GM18526 (cell line): ENCODE data around the gene JAK1.

Experiments used
- POLR2A ChIP-seq: IDR thresholded peaks from 3 replicates; pipeline ENCODE4 v1.6.1; 2011; ENCODE audit not compliant: insufficient read length; ENCODE audit errors: extremely low read depth

JAK1 gene

DNA sequence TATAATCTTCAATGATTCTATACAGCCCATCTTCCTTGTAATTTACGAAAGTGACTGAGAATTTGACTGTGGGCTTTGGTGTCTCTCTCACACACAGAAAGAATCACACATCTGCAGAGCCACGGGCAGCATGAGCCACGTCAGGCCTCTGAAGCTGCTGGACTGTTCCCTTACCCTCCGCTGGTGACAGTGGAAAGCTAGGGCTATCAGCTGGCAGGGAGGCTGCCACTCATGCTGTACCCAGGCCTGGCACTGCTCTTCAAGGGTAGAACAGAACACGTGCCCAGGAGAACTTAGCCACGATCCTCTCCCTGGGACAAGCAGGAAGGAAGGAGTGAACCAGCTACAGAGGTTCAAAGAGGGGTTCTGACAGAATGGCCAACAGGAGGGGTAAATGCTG is 90.7 kb downstream of the JAK1 start:
- TF ChIP-seq POLR2A, result no peak

DNA sequence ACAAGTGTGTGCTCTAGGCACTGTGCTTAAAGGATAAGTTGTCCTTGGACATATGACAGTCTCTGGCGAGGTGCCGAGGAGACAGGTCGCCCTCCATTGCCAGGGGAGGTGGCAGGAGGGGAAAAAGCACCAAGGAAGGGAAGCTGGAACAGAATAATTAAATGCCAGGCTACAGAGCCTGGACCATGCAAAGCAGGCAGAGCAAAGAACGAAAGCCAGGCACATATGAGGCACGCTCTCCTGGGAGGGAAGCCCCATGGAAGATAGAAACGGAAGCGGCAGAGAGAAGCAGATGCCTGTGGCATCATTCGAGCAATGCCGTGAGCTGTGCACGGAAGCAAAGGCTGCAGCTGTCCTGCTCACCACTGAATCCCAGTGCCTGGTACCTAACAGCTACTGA is 91.2 kb downstream of the JAK1 start:
- no peak for TF ChIP-seq POLR2A

DNA sequence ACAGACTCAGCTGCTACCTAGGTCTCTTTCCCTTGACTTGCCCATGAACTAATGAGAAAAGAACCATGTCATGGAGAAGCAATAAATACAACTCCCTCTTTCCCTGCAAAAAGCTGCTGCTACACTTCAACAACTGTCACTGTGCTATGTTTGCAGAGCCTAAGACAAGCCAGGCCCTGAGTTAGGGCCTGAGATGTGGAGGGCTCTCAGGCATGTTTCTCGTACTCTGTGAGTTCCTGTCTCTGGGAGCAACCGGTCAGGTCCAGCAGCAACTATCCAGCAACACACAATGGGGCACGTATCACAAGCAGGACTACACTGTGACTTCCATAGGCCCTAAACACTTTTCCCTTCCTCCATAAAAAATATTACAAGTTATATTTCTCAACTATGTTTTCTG is 91.7 kb downstream of the JAK1 start:
- TF ChIP-seq POLR2A, result no peak

DNA sequence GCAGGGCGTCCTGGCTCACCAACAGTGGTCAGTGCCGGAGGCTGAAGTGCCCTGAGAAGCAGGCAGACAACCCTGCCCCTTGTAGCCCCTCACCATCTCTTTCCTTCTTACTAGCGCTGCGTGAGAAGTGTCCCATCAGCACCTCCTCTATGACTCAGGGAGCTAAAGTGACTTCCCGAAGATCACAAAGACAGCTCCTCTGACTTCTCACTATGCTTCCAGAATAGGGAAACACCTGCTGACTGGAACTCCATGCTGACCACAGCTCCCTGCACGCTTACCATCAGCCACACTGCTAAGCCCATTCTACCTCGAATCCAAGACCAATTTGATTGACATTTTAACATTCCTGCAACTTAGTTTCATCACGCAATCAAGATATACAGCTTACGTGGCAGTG is 92.8 kb downstream of the JAK1 start:
- no peak for TF ChIP-seq POLR2A

DNA sequence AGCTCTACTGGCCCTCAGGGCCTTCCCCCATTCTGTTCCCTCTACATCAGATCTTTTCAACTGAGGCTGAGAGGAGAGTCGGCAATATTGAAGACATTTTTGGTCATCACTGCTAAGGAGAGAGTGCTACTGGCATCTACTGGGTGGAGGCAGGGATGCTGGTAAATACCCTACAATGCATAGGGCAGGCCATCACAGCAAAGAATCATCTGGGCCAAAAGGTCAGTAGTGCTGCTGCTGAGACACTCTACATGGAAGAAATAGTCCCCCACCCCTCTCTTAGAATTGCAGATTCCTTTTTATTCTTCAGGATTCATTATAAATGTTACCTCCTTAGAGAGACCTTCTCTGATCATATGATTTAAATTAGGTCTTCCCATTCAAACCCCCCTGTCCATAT is 94.3 kb downstream of the JAK1 start:
- TF ChIP-seq POLR2A, result no peak

DNA sequence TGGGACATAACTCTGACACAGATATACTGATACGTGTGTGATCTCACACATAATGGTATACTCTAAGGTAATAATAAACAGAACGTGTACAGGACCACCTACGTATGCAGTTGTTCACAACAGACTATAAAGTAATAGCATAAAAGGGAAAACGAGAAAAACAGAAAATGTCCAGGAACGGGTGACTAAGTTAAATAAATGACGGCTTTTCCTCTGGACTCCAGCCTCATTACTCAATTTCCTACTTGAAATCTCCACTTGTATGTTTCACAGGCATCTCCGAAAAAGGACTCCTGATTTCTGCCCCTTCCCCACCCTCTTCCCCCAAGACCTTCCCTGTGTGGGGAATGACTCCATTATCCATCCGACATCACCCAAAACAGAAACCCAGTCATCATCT is 95.1 kb downstream of the JAK1 start:
- TF ChIP-seq POLR2A, result no peak

DNA sequence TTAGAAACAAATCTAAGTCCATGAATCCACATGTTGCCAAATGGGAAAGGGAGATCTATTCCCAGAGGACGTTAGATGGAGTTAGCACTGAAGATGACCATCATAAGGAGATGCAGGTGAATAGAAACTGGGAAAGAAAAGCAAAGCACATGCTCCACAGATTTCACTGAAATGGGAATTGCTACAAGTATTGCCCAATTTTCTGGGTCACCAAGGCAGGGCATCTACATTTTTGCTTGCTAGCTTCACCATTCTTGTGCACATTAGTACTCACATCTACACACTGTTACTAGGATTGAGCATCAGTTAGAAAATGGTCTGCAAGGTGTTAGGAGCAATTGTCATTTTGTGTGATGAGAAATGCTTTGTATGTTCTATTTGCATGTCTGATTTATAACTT is 99.1 kb downstream of the JAK1 start:
- TF ChIP-seq POLR2A, result no peak

DNA sequence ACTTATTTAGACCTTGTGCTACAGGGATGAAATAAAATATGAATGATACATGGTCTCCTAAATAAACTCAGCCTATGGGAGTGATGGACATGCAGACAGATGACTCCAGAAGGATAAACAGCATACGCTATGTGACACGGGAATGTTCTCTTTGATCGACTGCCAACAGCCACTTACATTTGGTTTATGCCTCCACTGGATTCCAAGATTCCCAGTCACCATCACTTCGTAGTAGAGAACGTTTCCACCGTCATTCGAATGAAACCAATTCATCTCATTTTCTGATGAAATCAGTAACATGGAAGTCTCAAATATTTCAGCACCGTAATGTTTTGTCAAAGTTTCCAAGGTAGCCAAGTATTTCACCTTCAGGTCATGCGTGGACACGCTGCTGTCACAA is 99.7 kb downstream of the JAK1 start:
- no peak for TF ChIP-seq POLR2A

DNA sequence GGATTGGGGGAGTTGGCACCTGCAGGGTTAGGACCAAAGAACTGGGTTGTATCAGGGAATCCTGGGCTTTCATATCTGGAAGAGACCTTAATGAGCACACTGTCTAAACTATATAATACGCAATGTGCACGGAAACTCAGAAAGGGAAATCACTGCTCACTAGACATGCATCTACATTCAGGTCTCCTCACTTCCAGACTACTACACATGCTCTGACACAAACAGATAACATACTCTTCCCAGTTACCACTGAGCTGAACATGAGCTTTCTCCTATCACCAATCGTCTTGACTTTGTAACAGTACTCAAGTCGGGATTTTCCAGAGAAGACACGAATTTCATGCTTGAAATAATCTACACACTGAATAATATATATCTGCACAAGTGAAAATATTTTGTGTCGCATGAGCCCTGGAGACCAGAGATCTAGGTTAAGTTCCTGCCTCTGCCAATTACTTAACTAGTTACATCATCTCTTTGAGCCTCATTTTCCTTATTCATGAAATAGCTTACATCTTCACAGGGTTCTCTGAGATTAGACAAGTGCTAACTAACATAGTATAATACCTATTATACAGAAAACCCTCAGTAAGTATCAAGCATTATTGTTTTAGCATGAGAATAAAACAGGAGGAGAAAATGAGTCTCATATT is 101.1 kb downstream of the JAK1 start:
- TF ChIP-seq POLR2A, result no peak

DNA sequence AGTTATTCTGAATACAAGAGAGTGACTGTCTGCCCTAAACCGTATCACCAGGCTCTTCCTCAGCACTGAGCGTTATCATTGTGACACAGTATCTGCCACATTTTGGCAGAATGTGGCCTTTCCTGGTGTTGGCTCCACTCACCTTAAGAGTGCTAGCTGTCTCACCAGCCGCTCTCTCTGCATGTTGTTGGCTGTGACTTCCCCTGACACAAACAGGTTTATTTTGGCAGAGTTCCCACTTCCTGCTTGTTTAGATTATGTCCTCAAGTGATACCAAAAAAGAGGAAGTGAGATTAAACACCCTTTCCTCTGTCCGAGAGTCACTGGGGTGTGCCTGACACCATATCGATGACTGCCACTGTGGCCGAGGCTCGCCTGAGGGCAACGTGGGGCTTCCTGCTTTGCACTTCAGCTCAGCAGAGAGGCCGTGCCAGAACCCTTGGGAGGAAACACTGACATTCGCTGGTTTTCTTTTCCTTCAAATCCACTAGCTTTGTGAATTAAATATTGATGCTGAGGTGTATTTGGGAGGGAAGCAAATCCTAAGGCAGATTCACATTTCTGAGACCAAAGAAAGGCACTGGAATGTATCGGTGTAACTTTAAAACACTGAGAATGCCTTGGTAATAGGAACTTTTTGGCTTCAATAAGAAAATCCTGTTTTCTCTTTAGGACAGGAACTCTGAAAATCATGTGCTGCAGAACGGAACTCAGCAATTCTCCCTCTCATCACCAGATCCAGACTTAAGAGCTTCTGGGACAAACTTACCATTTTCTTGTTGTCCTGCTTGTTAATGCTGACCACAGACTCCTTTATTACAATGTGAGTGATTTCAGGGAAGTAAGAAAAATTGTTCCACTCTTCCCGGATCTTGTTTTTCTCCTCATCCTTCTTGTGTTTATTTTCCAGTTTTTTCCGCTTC is 102.1 kb downstream of the JAK1 start:
- no peak for TF ChIP-seq POLR2A

DNA sequence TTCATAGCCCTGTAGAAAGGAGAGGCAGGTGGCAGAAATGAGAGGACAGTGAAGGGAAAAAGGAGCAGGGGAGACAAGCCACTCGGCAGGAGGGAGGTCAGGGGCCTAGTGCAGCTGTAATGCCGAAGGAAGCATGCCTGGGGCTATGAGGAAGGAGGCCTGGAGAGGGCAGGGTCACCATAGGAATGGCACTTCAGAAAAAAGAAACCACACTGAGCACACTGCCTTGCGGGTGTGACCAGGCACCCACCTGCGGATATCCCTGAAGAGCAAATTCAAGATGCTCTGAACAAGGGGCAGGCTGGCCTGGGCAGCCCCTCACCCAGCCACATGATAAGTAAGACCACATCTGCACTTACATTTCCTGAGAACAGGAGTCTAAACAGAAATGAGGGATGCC is 104.7 kb downstream of the JAK1 start:
- TF ChIP-seq POLR2A, result no peak

DNA sequence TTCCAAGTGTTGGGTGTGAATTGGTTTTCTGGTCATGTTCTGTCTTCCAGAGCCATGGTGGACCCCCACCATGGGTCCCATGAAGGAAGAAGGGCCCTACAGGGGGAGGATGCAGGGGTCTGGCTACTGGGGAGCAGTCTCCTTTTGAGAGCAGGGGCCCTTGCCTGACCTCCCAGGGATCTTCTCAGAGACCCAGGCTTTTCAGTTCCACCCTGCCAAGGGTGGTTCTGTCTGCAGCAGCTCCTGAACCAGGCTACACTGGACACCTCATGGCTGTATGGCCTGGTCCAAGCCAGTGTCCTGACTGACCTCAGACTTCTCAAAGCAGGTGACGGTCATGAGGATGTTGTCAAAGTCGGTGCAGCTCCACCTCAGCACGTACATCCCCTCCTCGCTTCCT is 109.0 kb downstream of the JAK1 start:
- no peak for TF ChIP-seq POLR2A

DNA sequence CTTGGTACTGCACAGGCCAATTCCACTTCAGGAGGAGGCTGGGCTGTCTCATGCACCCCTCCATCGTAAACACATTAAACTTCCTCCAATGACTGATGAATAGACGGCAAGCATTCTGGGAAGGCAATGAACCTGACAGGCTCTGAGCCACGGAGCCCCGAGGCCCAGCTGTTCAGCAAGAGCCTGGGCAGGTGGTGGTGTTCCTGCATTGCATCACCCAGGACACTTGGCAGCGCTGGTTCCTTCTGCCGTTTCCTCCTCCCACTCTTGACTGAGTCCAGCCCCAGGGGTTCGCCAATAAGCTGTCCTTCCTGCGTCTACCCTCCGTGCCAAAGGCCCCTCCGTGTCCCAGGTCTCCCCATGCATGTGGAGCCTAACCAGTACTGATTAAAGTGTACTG is 109.8 kb downstream of the JAK1 start:
- no peak for TF ChIP-seq POLR2A

DNA sequence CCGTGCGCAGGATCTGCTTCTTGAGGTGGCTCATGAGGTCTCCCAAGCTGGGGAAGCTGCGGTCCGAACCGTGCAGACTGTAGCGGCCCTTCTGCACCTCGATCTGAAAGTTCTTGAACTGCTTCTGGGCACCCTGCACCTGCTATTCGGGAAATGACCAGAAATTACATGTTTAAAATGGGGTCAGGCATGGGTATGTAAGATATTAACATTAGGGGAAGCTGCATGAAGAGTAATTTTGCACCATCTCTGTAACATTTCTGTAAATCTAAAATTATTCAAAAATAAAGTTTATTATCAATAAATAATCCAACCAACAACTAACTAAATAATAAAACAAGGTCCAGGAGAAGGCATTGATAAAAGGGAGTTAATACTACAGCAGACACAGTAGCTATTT is 110.8 kb downstream of the JAK1 start:
- TF ChIP-seq POLR2A, result no peak

DNA sequence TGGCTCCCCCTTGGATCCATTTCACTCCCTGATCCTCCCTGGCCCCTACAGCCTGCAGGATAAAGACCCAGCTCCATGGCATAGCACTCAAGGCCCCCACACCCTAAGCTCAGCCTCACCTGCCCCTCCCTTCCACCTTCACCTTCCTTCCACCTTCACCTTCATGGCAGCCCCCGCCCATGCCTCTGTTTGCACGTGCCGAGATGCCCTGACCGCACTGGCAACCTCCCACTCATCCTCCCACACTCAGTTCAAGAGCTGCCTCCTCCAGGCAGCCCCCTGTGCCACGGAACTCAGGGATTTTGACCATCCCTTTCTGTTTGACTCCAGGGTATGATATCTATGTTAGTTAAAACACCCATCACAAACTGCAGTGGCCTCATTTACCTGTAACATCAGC is 111.7 kb downstream of the JAK1 start:
- TF ChIP-seq POLR2A, result no peak

DNA sequence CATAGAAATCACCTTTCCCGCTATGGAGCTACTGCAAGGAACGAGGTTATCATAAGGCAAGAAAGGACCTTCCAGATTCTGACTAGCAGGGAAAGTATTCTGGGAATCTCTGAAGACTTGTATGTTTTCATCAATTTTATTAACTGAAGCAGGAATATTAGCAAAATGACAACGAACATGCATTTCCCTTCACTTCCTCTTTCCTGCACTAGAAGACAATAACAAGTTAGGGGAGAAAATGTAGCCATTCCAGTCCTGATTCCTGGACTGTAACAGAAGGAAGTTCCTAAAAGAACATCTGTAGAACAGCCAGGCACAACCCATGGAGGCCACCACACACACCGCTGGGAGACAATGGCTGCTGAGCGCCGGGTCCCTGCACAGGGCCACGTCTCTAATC is 114.7 kb downstream of the JAK1 start:
- no peak for TF ChIP-seq POLR2A

DNA sequence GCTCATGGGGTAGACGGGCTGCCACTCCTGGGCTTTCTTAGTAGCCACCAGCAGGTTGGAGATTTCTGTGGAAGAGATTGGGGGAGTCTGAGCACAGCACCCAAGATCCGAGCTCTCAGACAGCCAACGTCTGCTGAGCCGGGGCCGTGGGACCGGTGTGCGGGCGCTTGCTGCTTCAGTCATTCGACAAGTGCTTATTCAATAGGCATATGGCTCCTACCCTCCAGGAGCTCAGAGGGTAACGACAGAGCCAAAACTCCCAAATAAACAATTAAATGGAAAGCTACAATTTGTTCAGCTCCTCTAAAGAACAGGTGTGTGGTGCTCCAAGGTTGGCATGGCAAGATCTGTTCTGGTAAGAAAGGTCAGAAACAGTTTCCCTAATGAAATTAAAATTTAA is 115.5 kb downstream of the JAK1 start:
- TF ChIP-seq POLR2A, result no peak
